ENCODE results near the gene CYP46A1. TPM values are rescaled to one million over a fixed set of nuclear protein-coding genes. Genes with fewer than 3 reads are reported as not detected.
"Not testable (repeated sequence)": the region's sequence is repeated elsewhere in the genome, so short reads cannot be mapped to it uniquely, and the experiment has no call there.

The CYP46A1 gene
- total RNA-seq, 1 donor from 2014 or later = 2.3 TPM

DNA sequence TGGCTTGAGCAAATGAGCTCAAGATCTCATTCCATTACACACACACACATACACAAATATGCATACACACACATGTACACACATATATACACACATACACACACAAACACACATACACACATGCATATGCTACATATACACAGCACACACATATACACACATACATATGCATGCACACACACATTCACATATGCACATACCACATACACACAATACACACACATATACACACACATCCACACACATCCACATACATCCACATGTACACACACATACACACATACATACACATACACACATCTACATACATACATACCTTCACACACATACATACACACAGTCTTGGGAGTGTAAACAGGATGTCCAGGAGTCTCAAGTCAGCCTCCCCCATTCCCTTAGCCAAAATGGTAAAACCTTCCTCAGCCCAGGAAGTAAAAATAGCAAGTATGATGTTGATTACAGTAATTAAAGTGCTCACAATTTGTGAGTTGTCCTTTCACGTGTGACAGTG is 26.4 kb upstream of the CYP46A1 start:
- no peak for DNase-seq

DNA sequence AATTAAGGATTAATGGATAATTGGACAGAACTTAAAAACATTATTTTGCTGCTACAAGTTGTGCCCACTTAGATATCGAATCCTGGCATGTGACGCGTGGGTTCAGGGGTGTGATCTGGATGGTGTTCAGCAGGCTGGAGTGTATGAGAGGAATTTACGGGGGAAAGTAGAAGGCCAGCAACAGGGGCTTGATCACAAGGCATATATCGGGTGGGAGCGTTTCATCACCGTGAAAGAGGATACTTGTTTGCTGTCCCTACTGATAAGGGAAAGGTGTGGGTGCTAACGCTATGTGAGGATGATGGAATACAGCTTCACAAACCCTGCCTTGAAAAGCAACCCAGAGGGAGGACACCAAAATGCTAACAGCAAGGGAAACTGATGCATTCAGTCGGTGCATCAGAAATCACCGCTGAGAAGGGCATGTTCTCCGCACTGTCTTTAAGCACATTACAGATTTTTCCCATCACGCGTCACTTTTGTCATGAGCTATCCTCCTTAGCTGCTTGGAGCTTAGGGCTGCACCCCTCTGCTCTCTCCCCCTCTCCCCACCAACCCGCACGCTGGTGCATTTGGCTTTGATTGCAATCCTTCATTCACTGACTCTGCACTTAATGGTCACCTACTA is 25.8 kb upstream of the CYP46A1 start:
- no peak for DNase-seq

DNA sequence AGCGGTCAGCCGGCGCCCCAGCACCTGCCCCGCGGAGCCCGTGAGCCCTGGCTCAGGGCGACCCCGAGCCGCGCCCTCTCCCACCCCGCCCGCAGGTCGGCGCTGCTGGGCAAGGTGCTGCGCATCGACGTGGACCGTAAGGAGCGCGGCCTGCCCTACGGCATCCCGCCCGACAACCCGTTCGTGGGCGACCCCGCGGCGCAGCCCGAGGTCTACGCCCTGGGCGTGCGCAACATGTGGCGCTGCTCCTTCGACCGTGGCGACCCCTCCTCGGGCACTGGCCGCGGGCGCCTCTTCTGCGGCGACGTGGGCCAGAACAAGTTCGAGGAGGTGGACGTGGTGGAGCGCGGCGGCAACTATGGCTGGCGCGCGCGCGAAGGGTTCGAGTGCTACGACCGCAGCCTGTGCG is 24.8 kb upstream of the CYP46A1 start:
- DNase-seq = no peak

DNA sequence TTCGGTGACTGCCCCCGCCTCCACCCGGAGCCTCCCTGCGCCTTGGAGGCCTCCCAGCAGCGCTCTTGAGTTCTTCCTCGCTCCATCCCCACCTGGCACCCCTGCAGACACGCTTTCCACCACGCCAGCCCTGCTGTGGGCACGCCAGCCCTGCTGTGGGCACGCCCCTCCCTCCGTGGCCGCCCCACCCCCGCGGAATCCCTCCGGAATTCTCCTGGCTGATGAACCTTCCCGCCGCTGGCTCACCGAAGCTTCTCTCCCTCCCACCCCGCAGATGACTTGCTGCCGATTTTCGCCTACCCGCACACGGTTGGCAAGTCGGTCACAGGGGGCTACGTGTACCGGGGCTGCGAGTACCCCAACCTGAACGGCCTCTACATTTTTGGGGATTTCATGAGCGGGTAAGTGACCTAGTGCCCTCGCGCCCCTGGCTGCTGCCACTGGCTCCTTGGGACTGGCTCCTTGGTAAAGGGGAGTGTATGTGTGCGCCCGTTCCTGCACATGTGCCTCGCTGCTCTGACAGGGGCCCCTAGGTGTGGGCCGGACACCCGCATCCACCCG is 24.0 kb upstream of the CYP46A1 start:
- DNase-seq = no peak

DNA sequence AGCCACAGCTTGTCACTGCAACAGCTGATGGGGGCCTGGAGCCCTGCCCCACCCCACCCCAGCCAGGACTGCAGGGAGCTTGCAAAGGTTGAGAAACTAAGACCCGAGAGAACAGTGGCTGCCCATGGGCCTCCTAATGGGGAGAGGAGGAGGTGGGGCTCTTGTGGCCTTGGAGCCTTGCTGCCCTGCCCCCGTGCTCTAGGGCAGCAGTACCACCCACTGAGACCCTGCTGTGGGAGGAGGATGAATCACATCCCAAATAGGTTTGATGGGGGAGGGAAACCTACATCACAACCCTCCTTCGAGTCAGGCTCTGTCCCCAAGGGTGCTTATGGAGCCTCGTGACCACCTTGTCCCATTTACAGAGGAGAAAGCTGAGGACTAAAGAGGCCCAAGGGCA is 23.3 kb upstream of the CYP46A1 start:
- no peak for DNase-seq

DNA sequence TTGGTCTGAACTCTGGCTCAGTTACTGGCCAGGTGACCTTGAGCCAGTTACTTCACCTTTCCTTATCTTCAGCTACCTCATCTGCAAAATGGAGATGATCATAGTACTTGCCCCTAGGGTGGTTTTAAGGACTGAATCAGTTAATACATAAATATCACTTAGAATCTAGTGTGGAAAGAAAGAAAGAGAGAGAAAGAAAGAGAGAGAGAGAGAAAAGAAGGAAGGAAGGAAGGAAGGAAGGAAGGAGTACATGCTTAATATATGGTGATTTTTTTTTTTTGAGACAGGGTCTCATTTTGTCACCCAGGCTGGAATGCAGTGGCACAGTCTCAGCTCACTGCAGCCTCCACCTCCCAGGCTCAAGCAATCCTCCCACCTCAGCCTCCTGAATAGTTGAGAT is 22.9 kb upstream of the CYP46A1 start:
- not testable (repeated sequence) for DNase-seq

DNA sequence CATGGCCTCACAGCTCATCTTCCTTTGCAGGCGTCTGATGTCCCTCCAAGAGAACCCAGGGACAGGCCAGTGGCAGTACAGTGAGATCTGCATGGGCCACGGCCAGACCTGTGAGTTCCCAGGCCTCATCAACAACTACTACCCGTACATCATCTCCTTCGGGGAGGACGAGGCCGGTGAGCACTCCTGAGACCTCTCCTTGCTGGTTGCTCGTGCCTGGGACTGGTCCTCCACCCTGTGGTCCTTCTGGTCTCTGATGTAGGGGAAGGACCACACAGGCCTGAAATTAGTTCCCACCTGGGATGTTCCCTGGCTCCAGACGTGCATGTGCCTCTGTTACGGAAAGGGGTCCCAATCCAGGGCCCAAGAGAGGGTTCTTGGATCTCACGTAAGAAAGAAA is 21.3 kb upstream of the CYP46A1 start:
- no peak for DNase-seq

DNA sequence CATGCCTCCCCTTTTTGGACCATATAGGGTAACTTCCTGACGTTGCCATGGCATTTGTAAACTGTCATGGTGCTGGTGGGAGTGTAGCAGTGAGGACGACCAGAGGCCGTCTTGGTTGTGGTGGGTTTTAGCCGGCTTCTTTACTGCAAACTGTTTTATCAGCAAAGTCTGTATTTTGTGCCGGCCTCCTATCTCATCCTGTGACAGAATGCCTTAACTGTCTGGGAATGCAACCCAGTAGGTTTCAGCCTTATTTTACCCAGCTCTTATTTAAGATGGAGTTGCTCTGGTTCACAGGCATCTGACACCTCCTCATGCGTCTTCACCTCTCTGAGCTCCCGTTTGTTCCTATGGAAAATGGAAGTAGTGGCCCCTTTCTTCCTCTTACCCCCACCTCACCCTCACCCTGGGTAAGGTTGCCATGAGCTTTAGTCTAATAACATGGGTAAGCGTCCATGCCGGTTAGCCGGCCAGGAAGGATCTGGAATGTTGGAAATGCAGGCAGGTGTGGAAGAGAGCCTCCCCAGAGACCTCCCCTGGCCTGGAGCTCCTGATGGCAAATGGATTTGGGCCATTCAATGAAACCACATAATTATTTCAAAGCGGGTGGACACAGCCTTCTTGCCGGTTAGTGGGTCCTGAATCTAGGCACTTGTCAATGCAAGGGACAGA is 20.6 kb upstream of the CYP46A1 start:
- DNase-seq = no peak

DNA sequence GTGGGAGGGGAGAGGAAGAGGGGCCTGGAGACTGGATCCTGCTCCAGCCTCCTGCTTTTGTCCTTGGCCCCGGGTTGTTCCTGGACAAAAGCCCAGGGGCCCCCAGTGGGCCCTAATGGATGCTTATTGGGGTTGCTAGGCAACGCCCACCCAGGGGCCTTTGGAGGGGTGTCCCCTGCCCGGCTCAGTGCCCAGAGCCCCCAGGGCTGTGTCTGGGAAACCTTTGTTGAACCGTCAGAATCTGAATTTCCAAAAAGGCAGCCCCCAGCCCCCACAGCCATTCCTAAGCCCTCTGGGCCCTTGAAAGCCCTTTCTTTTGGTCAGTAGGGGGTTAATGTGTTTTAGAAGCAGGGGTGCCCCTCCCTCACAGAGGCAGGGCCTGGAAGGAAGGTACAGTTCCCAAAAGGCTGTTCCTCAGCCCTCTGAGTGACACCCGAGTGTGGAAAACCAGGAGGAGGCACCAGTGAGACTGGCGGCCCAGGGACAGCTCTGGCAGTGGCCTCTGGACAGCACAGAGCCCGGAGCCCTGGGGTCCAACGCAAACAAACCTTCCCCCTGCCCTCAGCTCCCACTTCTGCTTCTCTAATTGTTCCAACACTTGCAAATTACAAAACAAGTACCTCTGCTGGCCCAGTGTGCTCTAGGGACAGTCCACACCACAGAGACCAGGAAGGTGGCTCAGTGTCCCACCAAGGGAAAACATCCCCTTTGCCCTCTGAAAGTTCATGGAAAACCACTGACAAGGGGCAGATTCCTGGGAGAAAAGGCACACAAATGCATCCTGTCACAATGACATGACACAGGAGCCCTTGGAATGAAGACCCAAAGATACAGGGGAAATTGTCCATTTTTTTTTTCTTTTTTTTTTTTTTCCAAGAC is 19.8 kb upstream of the CYP46A1 start:
- DNase-seq = no peak

DNA sequence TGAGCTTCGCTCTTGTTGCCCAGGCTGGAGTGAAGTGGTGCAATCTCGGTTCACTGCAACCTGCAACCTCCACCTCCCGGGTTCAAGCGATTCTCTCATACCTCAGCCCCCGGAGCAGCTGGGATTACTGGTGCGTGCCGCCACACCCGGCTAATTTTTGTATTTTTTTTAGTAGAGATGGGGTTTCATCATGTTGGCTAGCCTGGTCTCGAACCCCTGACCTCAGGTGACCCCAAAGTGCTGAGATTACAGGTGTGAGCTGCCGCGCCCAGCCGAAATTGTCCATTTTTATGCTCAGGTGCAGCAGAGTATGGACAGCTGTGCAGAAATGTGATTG is 19.2 kb upstream of the CYP46A1 start:
- no peak for DNase-seq

DNA sequence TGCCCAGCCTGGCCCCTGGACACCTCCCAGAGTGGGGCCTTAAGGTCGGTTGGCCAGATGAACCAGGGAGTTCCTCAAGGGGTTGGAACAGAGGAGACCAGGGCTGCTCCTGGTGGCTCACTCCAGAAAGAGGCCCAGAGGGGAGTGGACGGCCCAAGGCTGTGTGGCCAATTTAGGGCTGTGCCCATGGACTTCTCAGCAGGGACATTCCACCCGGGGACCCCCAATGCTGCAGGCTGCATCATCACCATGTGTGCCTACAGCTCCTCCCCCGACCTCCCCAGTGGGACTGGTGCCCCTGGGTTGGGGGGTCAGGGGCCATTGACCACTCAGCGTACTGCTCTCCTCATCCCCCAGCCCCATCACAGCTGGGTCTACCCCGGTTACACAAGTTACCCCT is 17.6 kb upstream of the CYP46A1 start:
- DNase-seq = no peak

DNA sequence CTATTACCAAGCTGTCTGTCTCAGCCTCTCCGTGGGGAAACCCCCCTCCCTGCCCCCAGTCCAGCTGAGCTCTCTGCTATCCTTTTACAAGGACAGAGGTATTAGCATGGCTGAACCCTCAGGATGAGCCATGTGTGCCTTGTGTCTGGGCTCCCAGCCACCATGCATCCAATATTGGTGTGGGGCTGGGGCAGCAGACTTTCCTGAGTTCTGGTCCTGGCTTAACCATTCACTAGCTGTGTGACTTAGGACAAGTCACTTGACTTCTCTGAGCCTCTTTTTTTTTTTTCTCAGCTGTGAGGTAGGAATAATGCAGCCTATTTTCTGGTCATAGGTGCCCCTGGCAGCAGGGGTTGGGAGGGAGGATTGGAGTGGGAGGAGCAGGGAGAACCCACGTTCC is 17.1 kb upstream of the CYP46A1 start:
- no peak for DNase-seq

DNA sequence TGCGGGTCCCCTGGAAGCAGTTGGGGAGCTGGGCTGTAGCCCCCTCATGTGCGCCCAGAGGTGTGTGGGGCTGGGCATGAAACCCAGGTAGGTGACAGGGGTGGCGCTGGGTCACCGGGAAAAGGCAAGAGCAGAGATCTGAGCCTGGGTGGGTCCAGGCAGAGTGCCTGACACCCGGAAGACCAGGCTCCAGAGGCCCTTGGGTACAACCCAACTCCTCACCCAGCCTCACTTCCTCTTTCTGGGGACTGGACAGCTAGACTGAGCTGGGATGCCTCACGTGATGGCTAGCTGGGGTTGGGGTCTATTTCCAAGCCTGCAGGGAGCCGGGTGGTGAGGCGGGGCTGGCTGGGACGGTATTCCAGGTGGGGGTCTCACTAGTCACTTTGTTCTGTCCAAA is 16.3 kb upstream of the CYP46A1 start:
- DNase-seq = no peak

DNA sequence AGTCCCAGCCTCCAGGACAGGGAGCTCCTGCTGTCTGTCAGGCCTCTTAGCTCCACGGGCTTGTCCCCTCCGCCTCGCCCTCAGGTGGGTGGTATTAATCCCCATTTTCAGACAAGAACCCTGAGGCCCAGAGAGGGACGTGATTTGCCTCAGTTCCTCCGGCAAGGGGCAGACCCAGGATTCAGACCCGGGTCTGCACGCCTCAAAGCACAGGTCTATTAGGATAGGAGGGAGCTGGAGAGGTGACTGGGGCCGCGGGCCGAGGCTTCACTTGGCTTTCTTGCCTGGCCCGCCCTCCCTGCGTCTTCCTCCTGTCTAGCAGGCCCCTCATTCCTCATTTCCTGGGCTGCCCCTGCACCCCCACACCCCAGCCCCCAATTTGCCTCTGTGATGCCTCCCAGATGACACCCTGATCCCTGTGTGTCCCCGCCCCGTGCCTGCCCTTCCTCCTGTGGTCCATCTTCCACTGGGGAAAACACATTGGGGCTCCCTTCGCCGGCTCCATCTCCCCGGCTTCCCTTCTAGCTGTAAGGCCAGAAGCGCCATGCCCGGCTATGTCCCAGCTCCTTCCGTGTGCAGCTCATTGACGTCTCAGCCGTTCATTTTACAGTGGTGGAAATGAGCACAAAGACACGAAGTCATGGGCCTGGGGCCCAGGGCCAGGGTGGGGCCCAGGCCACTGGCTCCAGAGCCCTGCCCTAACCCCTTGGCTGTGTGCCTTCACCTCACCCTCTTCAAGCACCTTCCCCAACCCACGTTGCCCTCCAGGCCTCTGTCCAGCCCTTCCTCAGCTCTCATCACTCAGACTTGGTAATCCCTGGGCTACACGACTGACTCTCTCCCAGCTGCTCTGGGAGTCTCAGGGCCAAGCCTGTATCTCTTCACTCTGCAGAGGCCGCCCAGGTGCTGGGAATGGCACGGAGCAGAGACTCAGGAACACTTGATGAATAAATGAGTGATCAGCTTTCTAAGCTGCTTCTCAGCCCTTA is 15.5 kb upstream of the CYP46A1 start:
- no peak for DNase-seq

DNA sequence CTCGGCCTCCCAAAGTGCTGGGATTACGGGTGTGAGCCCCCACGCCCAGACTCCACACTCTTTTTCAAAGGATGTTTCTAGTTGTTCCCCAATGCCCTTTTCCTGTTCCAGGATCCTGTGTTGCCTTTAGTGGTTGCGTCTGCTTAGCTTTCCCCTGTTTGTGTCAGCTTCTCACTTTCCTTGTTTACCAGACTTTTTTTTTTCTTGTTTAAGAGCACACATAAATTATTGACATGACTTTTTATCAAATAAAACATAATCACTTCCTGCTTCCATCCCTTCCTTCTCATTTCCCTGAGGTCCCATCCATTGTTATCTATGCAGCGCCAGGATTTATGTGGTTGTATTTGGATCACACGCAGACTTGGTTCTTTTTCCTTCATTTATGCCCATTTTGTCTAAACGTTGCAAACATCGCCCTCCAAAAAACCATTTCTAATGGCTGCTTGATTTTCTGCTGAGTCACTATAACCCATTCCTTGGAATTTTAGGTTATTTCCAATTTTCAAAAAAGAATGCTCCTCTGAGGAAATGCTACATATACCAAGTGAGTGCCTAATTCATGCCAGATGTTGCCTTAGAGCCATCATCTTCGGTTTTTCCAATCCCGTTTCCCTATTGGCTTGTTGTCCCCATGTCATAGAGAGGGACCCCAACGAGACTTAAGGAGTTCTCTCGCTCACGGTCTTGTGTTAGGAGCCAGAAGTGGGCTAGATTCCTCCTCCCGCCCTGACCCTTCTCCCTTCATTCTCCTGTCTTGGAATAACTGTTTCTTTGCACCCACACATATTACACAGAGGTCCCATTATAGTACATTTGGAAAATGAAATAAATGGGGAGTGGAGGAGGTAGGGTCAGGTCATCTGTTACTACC is 13.5 kb upstream of the CYP46A1 start:
- DNase-seq = no peak

DNA sequence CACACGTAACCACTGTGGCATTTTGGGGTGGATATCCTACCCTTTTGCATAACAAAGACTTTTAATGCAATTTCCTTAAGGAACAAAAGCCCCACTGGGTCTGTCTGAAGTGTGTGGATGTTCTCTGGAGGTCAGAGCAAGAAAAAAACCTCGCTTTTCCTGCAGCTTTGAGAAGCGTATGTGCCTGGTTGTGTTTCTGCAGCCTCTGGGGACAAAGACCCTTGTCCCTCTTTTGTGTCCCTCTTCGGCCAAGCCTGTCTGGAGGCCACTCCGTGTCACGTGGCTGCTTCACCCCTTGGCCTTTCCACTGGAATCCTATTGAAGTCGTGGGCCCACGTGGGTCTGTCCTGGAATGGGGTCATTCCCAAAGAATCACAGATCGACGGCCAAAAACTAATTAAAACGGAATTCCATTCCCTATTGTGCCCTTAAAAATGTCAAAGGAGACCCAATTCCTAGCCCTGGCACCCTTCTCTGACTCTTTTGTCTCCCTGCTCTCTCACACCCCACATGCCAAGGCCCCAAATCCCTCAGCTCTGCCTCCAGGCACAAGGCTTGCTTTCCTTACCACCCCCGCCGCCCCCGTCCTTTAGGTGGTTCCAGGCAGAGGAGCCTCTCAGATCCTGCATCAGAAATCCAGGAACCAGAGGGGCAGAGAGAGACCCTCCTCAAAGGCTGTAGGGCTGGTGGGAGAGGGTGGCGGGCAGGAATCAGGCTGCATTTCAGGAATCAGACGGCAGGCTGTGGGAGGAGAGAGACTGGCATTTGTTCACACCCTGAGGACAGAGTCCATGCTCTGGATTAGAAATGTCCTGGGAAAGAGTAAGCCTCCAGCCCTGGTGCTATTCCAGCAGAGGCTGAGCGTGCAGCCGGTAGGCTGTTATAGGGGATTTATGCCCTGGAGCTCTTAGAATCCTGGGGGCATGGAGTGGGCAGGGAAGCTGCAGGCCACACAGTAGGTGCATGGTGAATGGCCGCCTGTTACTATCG is 12.6 kb upstream of the CYP46A1 start:
- no peak for DNase-seq

DNA sequence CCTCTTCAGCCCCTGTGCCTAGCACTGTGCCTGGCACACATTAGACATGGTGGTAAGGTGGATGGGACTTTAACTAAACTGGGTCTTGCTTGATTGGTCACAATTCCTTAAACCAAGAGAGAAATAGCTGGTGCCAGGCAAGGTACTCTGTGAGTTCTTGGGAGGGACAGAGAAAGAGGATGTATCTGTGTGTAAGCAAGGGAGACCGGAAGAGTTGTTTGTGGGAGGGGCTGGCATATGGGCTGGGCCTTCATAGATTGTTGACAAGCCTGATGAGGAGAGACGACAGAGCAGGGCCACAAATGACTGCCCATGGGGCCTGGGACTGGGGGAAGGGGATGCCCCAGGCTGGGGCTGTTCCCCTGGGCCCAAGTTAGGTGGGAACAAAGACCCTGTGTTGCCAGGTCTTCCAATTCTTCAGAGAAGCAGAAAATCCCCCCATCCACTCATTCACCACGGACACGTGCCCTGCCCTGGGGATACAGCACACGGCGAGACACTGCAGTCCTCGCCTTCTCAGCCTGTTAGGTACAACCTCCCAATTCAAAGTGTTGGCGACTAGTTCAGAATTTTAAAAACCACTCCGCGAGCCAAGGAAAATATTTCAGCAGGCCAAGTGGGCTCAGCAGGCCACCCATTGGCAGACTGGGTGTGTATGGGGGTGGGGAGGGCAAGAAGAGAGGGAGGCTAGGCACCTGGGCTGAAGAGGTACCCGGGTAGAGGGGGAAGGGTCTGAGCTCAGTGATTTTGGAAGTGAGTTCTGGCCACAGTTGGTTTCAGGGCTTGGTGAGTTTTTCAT is 11.4 kb upstream of the CYP46A1 start:
- no peak for DNase-seq

DNA sequence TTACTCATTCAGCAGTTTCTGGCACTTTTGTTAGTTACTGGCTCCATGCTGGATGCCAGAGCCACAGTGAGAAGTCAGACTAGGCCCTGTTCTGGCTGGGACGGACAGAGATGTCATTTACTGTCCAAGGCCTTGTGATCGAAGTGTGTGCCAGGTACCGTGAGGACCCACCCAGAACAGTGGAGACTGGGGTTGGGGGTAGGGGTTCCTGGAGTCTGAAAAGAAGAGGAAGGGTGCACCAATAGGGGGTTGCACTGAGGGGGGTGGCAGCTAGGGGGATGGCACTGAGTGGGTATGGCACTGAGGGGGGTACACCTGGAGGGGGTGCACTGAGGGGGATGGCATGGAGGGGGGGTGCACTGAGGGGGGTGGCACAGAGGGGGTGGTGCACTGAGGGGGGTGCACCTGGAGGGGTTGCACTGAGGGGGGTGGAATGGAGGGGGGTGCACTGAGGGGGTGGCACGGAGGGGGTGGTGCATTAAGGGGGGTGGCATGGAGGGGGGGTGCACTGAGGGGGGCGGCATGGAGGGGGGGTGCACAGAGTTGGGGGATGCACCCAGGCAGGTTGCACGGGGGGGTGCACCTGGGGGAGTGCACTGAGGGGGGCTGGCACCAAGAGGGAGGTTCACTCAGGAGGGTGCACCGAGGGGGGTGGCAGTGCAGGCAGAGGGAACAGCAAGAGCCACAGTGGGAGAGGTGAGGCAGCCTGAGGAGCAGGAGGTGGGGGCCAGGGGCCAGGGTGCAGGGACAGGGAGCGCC is 10.6 kb upstream of the CYP46A1 start:
- no peak for DNase-seq
